Endodermal cell (in vitro differentiated cells): ENCODE measurements around the gene ROCK2. TPM values are rescaled to one million over a fixed set of nuclear protein-coding genes. Genes with fewer than 3 reads are reported as not detected.

ENCODE experiments used
- DNase-seq: peaks from one replicate; pipeline ENCODE4 v3.0.0-alpha.2; 2017
- H3K27ac ChIP-seq: 2 replicates; pipeline ENCODE4 v1.5.1; 2013; ENCODE audit warnings: mild to moderate bottlenecking, low read depth, low read length, moderate library complexity
- H3K27me3 ChIP-seq: 2 replicates; pipeline ENCODE4 v1.6.1; 2013; ENCODE audit warnings: mild to moderate bottlenecking, low read length, moderate library complexity; ENCODE audit not compliant: insufficient read depth, control insufficient read depth, poor library complexity, severe bottlenecking
- H3K36me3 ChIP-seq: 2 replicates; pipeline ENCODE4 v1.7.0; 2013; ENCODE audit warnings: mild to moderate bottlenecking, low read length, moderate library complexity; ENCODE audit not compliant: control insufficient read depth, insufficient read depth
- H3K4me1 ChIP-seq: one replicate; pipeline ENCODE4 v1.7.0; 2013; ENCODE audit warnings: low read length; ENCODE audit not compliant: control insufficient read depth, insufficient read depth
- H3K4me3 ChIP-seq: 2 replicates; pipeline ENCODE4 v1.5.1; 2013; ENCODE audit warnings: mild to moderate bottlenecking, low read length, moderate library complexity
- H3K9ac ChIP-seq: 2 replicates; pipeline ENCODE4 v1.6.1; 2013; ENCODE audit warnings: mild to moderate bottlenecking, low read length, moderate library complexity; ENCODE audit not compliant: poor library complexity, severe bottlenecking; ENCODE audit errors: extremely low read depth
- H3K9me3 ChIP-seq: 2 replicates; pipeline ENCODE4 v1.6.1; 2013; ENCODE audit warnings: mild to moderate bottlenecking, low read length, moderate library complexity; ENCODE audit not compliant: control insufficient read depth
- H3K27ac Mint-ChIP-seq: 2 replicates; pipeline ENCODE4 v1.8.0; 2020; ENCODE audit warnings: mixed read lengths
- H3K27me3 Mint-ChIP-seq: 2 replicates; pipeline ENCODE4 v1.8.0; 2021; ENCODE audit warnings: mild to moderate bottlenecking, mixed read lengths; ENCODE audit not compliant: insufficient read depth
- H3K36me3 Mint-ChIP-seq: 2 replicates; pipeline ENCODE4 v1.8.0; 2020; ENCODE audit warnings: low read depth, mixed read lengths
- H3K4me1 Mint-ChIP-seq: 2 replicates; pipeline ENCODE4 v1.8.0; 2020; ENCODE audit warnings: mixed read lengths
- H3K4me3 Mint-ChIP-seq: 2 replicates; pipeline ENCODE4 v1.8.0; 2020; ENCODE audit warnings: mild to moderate bottlenecking, moderate library complexity, mixed read lengths
- H3K9me3 Mint-ChIP-seq: 2 replicates; pipeline ENCODE4 v1.8.0; 2020; ENCODE audit warnings: mild to moderate bottlenecking, mixed read lengths
- WGBS, 2 experiments: methylation state at CpG; one replicate each; pipeline versions ENCODE4 v1.1.5 to v1.1.7; 2013; ENCODE audit warnings: missing lambda C conversion rate in 2 of 2, mixed read lengths in 1 of 2; ENCODE audit not compliant: insufficient coverage in 1 of 2, insufficient read length in 1 of 2; 5-methylcytosine and 5-hydroxymethylcytosine counted together
- total RNA-seq, 2 donors: library from RNA; stranded (reverse); fragmentation: NEBNext Ultra II Directional in 1 of 2; extraction: Animal tissue kit (Norgen Biotek cat#: 25700) in 1 of 2; gene quantifications; 2 replicates in 1 of 2; 3 replicates in 1 of 2; pipeline ENCODE4 v1.2.1, GENCODE V29; 2021
- TF ChIP-seq, protein P1 (sequence below): fragments of 200-600 bp; sonication (generic); conservative IDR thresholded peaks from 2 replicates; pipeline ENCODE4 v1.5.0; 2021; ENCODE audit warnings: antibody characterized with exemption, mild to moderate bottlenecking

The ROCK2 gene
- total RNA-seq, 2 donors from 2014 or later = 27.2 to 32.6 TPM

DNA sequence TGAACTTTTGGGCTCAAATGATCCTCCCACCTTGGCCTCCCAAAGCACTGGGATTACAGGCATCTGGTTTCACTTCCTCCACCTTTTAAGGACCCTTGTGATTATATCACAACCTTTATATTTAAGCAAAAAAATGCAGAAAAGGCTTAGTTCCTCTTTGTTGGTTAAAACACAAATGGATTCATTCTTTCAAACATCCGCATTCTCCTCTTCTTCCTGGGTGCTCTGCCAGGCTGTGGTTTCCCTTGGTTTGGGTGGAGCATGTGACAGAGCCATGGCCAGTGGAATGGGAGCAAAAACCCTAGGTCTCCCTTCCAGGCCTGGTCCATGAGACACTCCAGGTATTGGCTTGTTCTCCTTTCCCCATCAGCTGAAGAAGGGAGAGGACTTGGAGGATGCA, 199.1 kb downstream of the ROCK2 start:
- H3K27me3 ChIP-seq = no peaks in the 10 kb centered on the region
- H3K27ac ChIP-seq = no peak overlapping the region
- no peaks in the 10 kb centered on the region for H3K36me3 ChIP-seq
- no peaks in the 10 kb centered on the region for H3K36me3 Mint-ChIP-seq
- TF ChIP-seq, protein P1, sequence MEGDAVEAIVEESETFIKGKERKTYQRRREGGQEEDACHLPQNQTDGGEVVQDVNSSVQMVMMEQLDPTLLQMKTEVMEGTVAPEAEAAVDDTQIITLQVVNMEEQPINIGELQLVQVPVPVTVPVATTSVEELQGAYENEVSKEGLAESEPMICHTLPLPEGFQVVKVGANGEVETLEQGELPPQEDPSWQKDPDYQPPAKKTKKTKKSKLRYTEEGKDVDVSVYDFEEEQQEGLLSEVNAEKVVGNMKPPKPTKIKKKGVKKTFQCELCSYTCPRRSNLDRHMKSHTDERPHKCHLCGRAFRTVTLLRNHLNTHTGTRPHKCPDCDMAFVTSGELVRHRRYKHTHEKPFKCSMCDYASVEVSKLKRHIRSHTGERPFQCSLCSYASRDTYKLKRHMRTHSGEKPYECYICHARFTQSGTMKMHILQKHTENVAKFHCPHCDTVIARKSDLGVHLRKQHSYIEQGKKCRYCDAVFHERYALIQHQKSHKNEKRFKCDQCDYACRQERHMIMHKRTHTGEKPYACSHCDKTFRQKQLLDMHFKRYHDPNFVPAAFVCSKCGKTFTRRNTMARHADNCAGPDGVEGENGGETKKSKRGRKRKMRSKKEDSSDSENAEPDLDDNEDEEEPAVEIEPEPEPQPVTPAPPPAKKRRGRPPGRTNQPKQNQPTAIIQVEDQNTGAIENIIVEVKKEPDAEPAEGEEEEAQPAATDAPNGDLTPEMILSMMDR = no peak
- peaks cover 3% of the 10 kb centered on the region for H3K9me3 Mint-ChIP-seq
- peaks cover 6% of the 10 kb centered on the region for H3K27me3 Mint-ChIP-seq
- H3K4me3 Mint-ChIP-seq = no peak overlapping the region
- no peak overlapping the region for H3K9ac ChIP-seq
- no peaks in the 10 kb centered on the region for H3K4me1 Mint-ChIP-seq
- H3K27ac Mint-ChIP-seq = no peak overlapping the region
- no peaks in the 10 kb centered on the region for H3K9me3 ChIP-seq
- 94 to 100% methylated on average over 1 of the region's 1 CpG for whole genome bisulfite sequencing, 2 experiments
- no peak overlapping the region for H3K4me3 ChIP-seq
- no peak for DNase-seq
- no peaks in the 10 kb centered on the region for H3K4me1 ChIP-seq

DNA sequence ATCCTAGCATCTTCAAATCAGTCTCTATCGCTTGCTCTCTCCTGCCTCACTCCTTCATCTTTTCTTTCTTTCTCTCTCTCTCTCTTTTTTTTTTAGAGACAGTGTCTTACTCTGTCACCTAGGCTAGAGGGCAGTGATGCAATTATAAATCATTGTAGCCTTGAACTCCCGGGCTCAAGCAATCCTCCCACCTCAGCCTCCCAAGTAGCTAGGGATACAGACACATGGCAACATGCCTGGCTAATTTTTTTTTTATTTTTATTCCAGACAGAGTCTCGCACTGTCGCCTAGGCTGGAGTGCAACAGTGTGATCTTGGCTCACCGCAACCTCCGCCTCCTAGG, 199.7 kb downstream of the ROCK2 start:
- no peaks in the 10 kb centered on the region for H3K27me3 ChIP-seq
- no peaks in the 10 kb centered on the region for H3K4me1 ChIP-seq
- H3K27ac ChIP-seq = no peak overlapping the region
- H3K9me3 ChIP-seq = no peaks in the 10 kb centered on the region
- H3K27ac Mint-ChIP-seq = no peak overlapping the region
- H3K27me3 Mint-ChIP-seq = peaks cover 6% of the 10 kb centered on the region
- H3K9ac ChIP-seq = no peak overlapping the region
- no peak overlapping the region for H3K4me3 ChIP-seq
- H3K36me3 Mint-ChIP-seq = no peaks in the 10 kb centered on the region
- no peaks in the 10 kb centered on the region for H3K4me1 Mint-ChIP-seq
- WGBS, 2 experiments = 91 to 93% methylated on average over 6 of the region's 6 CpGs
- H3K4me3 Mint-ChIP-seq = no peak overlapping the region
- DNase-seq = no peak
- no peaks in the 10 kb centered on the region for H3K36me3 ChIP-seq
- peaks cover 3% of the 10 kb centered on the region for H3K9me3 Mint-ChIP-seq
- TF ChIP-seq, protein P1 = no peak

DNA sequence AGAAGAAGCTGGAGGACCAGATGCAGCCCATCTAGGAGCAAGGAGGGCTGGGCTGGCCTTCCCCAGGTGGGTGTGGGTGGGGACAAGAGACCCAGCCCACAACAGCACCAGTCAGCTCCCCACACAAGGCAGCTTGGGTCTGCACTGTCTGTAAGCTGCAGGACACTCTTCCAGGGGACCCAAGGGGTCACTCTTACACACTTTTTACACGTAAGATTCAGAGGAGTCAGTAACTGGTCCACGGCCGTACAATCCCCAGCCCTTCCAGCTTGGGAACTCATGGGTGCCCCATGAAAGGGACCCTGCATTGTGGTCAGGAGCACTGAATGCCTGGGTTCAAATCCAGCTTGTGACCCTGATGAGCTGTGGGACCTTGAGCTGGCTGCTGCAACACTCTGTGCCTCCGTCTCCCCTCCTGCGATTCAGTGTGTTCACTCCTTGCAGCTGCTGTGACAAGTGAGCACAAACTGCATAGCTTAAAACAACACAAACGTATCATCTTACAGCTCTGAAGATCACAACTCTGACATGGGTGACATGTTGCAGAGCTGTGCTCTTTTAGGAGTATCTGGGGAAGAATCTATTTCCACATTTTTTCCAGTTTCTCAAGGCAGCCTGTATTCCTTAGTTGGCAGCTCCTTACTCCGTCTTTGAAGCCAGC, 200.2 kb downstream of the ROCK2 start:
- H3K4me3 ChIP-seq = no peak overlapping the region
- H3K9ac ChIP-seq = no peak overlapping the region
- TF ChIP-seq, protein P1 = no peak
- no peaks in the 10 kb centered on the region for H3K36me3 Mint-ChIP-seq
- H3K27ac ChIP-seq = no peak overlapping the region
- peak; percentile 44 for DNase-seq
- no peaks in the 10 kb centered on the region for H3K4me1 Mint-ChIP-seq
- H3K4me1 ChIP-seq = no peaks in the 10 kb centered on the region
- 91 to 98% methylated on average over 6 to 7 of the region's 7 CpGs for WGBS, 2 experiments
- no peak overlapping the region for H3K27ac Mint-ChIP-seq
- H3K4me3 Mint-ChIP-seq = no peak overlapping the region
- H3K36me3 ChIP-seq = no peaks in the 10 kb centered on the region
- H3K27me3 ChIP-seq = no peaks in the 10 kb centered on the region
- peaks cover 3% of the 10 kb centered on the region for H3K9me3 Mint-ChIP-seq
- H3K9me3 ChIP-seq = no peaks in the 10 kb centered on the region
- H3K27me3 Mint-ChIP-seq = peaks cover 6% of the 10 kb centered on the region
